ENCODE results near the gene MYO3B.

DNA sequence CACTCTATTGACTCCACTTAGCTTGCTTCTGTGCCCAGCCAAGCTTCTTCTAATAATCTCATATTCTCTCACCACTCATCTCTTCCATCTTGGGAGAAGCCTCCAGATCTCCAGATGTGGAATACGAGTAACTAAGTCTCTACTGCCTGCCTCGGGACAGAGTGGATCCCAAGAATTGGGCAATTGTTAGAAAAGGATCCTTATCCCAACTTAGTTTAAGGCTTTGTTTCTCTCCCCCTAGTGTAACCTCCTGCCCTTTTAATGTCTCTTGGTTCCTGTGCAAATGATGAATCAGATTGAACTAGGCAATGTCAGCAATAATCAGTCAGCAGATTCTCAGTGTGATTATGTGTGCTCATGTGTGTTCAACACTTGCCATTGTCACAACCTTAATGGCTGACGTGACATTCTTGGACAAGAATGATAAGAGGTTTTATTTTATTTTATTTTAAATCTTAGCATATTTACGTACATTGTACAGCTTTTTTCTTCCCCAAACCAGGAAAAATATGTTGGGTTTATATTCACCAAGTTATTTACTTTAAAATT lies 59.7 kb downstream of the MYO3B start:
- TF ChIP-seq, protein P1, sequence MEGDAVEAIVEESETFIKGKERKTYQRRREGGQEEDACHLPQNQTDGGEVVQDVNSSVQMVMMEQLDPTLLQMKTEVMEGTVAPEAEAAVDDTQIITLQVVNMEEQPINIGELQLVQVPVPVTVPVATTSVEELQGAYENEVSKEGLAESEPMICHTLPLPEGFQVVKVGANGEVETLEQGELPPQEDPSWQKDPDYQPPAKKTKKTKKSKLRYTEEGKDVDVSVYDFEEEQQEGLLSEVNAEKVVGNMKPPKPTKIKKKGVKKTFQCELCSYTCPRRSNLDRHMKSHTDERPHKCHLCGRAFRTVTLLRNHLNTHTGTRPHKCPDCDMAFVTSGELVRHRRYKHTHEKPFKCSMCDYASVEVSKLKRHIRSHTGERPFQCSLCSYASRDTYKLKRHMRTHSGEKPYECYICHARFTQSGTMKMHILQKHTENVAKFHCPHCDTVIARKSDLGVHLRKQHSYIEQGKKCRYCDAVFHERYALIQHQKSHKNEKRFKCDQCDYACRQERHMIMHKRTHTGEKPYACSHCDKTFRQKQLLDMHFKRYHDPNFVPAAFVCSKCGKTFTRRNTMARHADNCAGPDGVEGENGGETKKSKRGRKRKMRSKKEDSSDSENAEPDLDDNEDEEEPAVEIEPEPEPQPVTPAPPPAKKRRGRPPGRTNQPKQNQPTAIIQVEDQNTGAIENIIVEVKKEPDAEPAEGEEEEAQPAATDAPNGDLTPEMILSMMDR (IDR thresholded peaks at IDR 0.05; ENCODE audit: low read depth, low read length): no peak
- TF ChIP-seq EZH2phosphoT487 (IDR thresholded peaks at IDR 0.05; ENCODE audit: low read depth): no peak
